DOHH2 (cell line): ENCODE results near the gene STARD6.

Experiments used
- EZH2phosphoT487 ChIP-seq: fragments of 200-600 bp; sonication (generic); IDR thresholded peaks from 2 replicates; pipeline ENCODE4 v1.6.1; 2017; ENCODE audit warnings: borderline replicate concordance, mild to moderate bottlenecking, antibody characterized with exemption, low read length, moderate library complexity, mixed read lengths
- TF ChIP-seq, protein P1 (sequence below): fragments of 200-600 bp; sonication (generic); IDR thresholded peaks from one replicate; pipeline ENCODE4 v1.5.1; 2014; ENCODE audit warnings: antibody characterized with exemption, mild to moderate bottlenecking, low read depth, low read length; ENCODE audit not compliant: poor library complexity, severe bottlenecking

DNA sequence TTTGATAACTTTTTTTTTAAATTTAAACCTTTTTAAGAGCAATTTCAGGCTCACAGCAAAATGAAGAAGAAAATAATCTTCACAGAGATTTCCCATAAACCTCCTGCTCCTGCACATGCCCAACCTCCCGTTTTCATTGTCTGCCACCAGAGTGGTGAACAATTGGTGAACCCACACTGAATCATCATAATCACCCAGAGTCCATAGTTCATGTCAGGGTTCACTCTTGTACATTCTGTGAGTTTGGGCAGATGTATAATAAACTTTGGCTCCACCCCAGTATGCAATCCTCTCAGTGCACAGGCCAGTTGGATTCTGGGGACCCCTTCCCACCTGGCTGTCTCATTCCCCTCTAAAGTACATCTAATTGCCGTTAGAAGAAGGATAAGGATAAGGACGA is 24.4 kb upstream of the STARD6 start:
- TF ChIP-seq, protein P1, sequence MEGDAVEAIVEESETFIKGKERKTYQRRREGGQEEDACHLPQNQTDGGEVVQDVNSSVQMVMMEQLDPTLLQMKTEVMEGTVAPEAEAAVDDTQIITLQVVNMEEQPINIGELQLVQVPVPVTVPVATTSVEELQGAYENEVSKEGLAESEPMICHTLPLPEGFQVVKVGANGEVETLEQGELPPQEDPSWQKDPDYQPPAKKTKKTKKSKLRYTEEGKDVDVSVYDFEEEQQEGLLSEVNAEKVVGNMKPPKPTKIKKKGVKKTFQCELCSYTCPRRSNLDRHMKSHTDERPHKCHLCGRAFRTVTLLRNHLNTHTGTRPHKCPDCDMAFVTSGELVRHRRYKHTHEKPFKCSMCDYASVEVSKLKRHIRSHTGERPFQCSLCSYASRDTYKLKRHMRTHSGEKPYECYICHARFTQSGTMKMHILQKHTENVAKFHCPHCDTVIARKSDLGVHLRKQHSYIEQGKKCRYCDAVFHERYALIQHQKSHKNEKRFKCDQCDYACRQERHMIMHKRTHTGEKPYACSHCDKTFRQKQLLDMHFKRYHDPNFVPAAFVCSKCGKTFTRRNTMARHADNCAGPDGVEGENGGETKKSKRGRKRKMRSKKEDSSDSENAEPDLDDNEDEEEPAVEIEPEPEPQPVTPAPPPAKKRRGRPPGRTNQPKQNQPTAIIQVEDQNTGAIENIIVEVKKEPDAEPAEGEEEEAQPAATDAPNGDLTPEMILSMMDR: no peak
- no peak for TF ChIP-seq EZH2phosphoT487
